Measurements from ENCODE around the gene FANCC.

Gene FANCC

GRCh38 chr9:95284162-95285080 is 33.1 kb downstream of the FANCC start:
- no peak for DNase-seq
- Mint-ChIP-seq H3K9me3 (peaks cover 31% of the 10 kb centered on the region), H3K27ac (no peak overlapping the region), H3K4me3 (no peak overlapping the region), H3K36me3 (ENCODE audit: low read depth) (peaks cover 25% of the 10 kb centered on the region), H3K4me1 (no peaks in the 10 kb centered on the region), H3K27me3 (ENCODE audit: low read depth, poor library complexity) (peaks cover 2% of the 10 kb centered on the region)
- TF ChIP-seq, protein P1, sequence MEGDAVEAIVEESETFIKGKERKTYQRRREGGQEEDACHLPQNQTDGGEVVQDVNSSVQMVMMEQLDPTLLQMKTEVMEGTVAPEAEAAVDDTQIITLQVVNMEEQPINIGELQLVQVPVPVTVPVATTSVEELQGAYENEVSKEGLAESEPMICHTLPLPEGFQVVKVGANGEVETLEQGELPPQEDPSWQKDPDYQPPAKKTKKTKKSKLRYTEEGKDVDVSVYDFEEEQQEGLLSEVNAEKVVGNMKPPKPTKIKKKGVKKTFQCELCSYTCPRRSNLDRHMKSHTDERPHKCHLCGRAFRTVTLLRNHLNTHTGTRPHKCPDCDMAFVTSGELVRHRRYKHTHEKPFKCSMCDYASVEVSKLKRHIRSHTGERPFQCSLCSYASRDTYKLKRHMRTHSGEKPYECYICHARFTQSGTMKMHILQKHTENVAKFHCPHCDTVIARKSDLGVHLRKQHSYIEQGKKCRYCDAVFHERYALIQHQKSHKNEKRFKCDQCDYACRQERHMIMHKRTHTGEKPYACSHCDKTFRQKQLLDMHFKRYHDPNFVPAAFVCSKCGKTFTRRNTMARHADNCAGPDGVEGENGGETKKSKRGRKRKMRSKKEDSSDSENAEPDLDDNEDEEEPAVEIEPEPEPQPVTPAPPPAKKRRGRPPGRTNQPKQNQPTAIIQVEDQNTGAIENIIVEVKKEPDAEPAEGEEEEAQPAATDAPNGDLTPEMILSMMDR (IDR thresholded peaks at IDR 0.05) = no peak

DNA sequence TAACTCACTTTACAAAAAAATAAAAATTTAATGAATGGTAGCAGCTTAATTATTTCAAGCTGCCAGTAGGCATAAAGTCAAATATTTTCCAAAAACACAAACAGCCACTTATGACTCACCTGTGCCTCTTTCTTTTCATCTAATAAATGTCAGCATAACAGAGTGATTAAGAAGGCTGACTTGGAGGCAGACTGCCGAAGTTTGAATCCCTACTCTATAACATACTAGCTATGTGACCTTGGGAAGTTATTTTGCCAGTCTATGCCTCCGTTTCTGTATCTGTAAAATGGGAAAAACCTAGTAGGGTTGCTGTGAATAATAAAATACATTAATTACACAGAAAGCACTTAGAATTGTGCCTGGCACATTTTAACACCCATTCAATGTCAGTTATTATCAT is 33.8 kb downstream of the FANCC start:
- TF ChIP-seq, protein P1 (IDR thresholded peaks at IDR 0.05) = no peak
- Mint-ChIP-seq H3K27ac (no peak overlapping the region), H3K4me3 (no peak overlapping the region), H3K9me3 (peaks cover 36% of the 10 kb centered on the region), H3K4me1 (no peaks in the 10 kb centered on the region), H3K27me3 (ENCODE audit: low read depth, poor library complexity) (peaks cover 5% of the 10 kb centered on the region), H3K36me3 (ENCODE audit: low read depth) (peaks cover 32% of the 10 kb centered on the region)
- no peak for DNase-seq

GRCh38 chr9:95282332-95282731 is 35.2 kb downstream of the FANCC start:
- Mint-ChIP-seq H3K4me1 (no peaks in the 10 kb centered on the region), H3K27ac (no peak overlapping the region), H3K4me3 (no peak overlapping the region), H3K36me3 (ENCODE audit: low read depth) (peaks cover 43% of the 10 kb centered on the region), H3K27me3 (ENCODE audit: low read depth, poor library complexity) (peaks cover 5% of the 10 kb centered on the region), H3K9me3 (peaks cover 50% of the 10 kb centered on the region)
- TF ChIP-seq, protein P1 (IDR thresholded peaks at IDR 0.05) = no peak
- no peak for DNase-seq

DNA sequence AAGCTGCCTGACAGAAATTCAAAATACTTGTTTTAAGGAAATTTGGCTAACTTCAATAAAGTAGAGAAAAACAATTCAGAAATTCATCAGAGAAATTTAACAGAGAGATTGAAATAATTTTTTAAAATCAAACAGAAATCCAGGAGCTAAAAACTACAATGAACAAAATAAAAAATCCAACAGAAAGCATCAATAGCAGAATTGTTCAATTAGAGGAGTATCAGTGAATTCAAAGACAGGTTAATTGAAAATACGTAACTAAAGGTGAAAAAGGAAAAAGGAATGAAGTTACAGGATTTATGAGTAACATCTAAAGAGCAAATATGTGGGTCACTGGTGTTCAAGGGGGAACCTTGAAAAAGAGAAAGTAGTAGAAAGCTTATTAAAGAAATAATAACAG is 36.8 kb downstream of the FANCC start:
- Mint-ChIP-seq H3K4me1 (no peaks in the 10 kb centered on the region), H3K9me3 (peaks cover 50% of the 10 kb centered on the region), H3K36me3 (ENCODE audit: low read depth) (peaks cover 48% of the 10 kb centered on the region), H3K4me3 (no peak overlapping the region), H3K27me3 (ENCODE audit: low read depth, poor library complexity) (peaks cover 5% of the 10 kb centered on the region), H3K27ac (no peak overlapping the region)
- no peak for DNase-seq
- TF ChIP-seq, protein P1 (IDR thresholded peaks at IDR 0.05) = no peak

- Mint-ChIP-seq H3K27ac (no peak overlapping the region), H3K4me3 (no peak overlapping the region), H3K27me3 (ENCODE audit: low read depth, poor library complexity) (peaks cover 8% of the 10 kb centered on the region), H3K4me1 (no peaks in the 10 kb centered on the region), H3K9me3 (peaks cover 69% of the 10 kb centered on the region), H3K36me3 (ENCODE audit: low read depth) (peaks cover 72% of the 10 kb centered on the region)
- TF ChIP-seq, protein P1 (IDR thresholded peaks at IDR 0.05) = no peak
- no peak for DNase-seq
These were observed 40.0 kb downstream of the FANCC start for GRCh38 chr9:95277509-95277908.

All from nephron progenitor cell (in vitro differentiated cells).